K562 (cell line): Measurements from ENCODE around the gene LRP3. TPM values are rescaled to one million over a fixed set of nuclear protein-coding genes. Genes with fewer than 3 reads are reported as not detected.

Experiments
- ATAC-seq: fragments of 200-7000 bp; cut with Tn5 transposase; 3 replicates; pipeline ENCODE4 v1.9.1; 2020; ENCODE audit warnings: moderate library complexity
- BruUV-seq: library from RNA; stranded (reverse); fragments of 400-500 nt; replicated peaks from 2 replicates; lab custom pipeline; 2021; lab: Mats Ljungman, UMichigan
- CTCF ChIA-PET: fragments of 300-600 bp; formaldehyde crosslinking; extraction: SDS; loops from one replicate; lab custom pipeline; 2021; ENCODE audit warnings: low intra/inter-chr PET ratio; lab: Yijun Ruan, JAX
- POLR2A ChIA-PET: fragments of 300-600, 350-650 bp; sonication (Branson Sonifier 250); formaldehyde crosslinking; extraction: SDS; loops from one replicate; lab custom pipeline; 2021; ENCODE audit warnings: antibody characterized with exemption, inconsistent platforms; lab: Yijun Ruan, JAX
- DNase-seq, 4 experiments: peaks; one replicate each; pipeline versions ENCODE4 v3.0.0 to v3.0.0-alpha.2; 2011 to 2018; ENCODE audit warnings: low spot score in 3 of 4, mixed read lengths in 3 of 4; ENCODE audit errors: extremely low read depth in 1 of 4
- FAIRE-seq: peaks from 2 replicates; lab custom pipeline; 2011; peaks lifted over from hg19 to GRCh38; lab: Jason Lieb, UNC
- H2AFZ ChIP-seq: 2 replicates; pipeline ENCODE4 v1.6.0; 2011; ENCODE audit warnings: low read depth, low read length, control low read depth, inconsistent platforms
- H3K27ac ChIP-seq: fragments of 200-600 bp; 3 replicates; pipeline ENCODE4 v1.8.0; 2011; ENCODE audit warnings: low read depth, mild to moderate bottlenecking, control low read depth, inconsistent platforms, low read length, moderate library complexity, mixed read lengths; ENCODE audit errors: extremely low read depth
- H3K27me3 ChIP-seq, 2 experiments: fragments of 300-600 bp in 1 of 2; 2 replicates in 1 of 2; 3 replicates in 1 of 2; pipeline versions ENCODE4 v1.6.0 to v1.8.0; 2011; ENCODE audit warnings: inconsistent platforms in 2 of 2, low read length in 2 of 2, mild to moderate bottlenecking in 1 of 2, mixed read lengths in 1 of 2, moderate library complexity in 1 of 2; ENCODE audit not compliant: control insufficient read depth in 2 of 2, insufficient read depth in 2 of 2
- H3K36me3 ChIP-seq: fragments of 300-600 bp; 3 replicates; pipeline ENCODE4 v1.8.0; 2011; ENCODE audit warnings: mild to moderate bottlenecking, low read length, inconsistent platforms; ENCODE audit not compliant: control insufficient read depth, insufficient read depth
- H3K4me1 ChIP-seq, 2 experiments: fragments of 200-600 bp in 1 of 2; replicated peaks in 1 of 2; 2 replicates in 1 of 2; 3 replicates in 1 of 2; pipeline versions ENCODE4 v1.5.1 to v1.8.0; 2011; ENCODE audit warnings: inconsistent platforms in 2 of 2, low read length in 2 of 2, mild to moderate bottlenecking in 1 of 2, mixed read lengths in 1 of 2, moderate library complexity in 1 of 2; ENCODE audit not compliant: control insufficient read depth in 2 of 2, insufficient read depth in 2 of 2
- H3K4me2 ChIP-seq: 2 replicates; pipeline ENCODE4 v1.6.1; 2011; ENCODE audit warnings: low read length, control low read depth, inconsistent platforms, mixed read lengths; ENCODE audit not compliant: insufficient read depth
- H3K4me3 ChIP-seq: fragments of 200-600 bp; sonication (generic), shearing (Covaris generic); 2 replicates; pipeline ENCODE4 v1.5.1; 2016; ENCODE audit warnings: control low read depth, inconsistent platforms
- H3K79me2 ChIP-seq: fragments of 200-600 bp; 3 replicates; pipeline ENCODE4 v1.8.0; 2011; ENCODE audit warnings: low read length, inconsistent platforms; ENCODE audit not compliant: control insufficient read depth, insufficient read depth
- H3K9ac ChIP-seq, 2 experiments: 2 replicates each; pipeline versions ENCODE4 v1.6.0 to v1.6.1; 2011; ENCODE audit warnings: low read depth in 2 of 2, low read length in 2 of 2, control low read depth in 1 of 2, inconsistent platforms in 1 of 2, mild to moderate bottlenecking in 1 of 2, mixed read lengths in 1 of 2; ENCODE audit not compliant: insufficient read depth in 1 of 2
- H3K9me1 ChIP-seq: one replicate; pipeline ENCODE4 v1.6.0; 2011; ENCODE audit warnings: inconsistent platforms, mild to moderate bottlenecking, low read length, moderate library complexity; ENCODE audit not compliant: control insufficient read depth, insufficient read depth
- H3K9me3 ChIP-seq: replicated peaks from 2 replicates; pipeline ENCODE4 v1.5.1; 2011; ENCODE audit warnings: low read depth, low read length, inconsistent platforms; ENCODE audit not compliant: control insufficient read depth, insufficient read depth
- H4K20me1 ChIP-seq: replicated peaks from 2 replicates; pipeline ENCODE4 v1.6.1; 2011; ENCODE audit warnings: low read length, inconsistent platforms, mixed read lengths; ENCODE audit not compliant: control insufficient read depth, insufficient read depth
- E2F4 ChIP-seq: sonication (generic); formaldehyde crosslinking; IDR thresholded peaks from 2 replicates; pipeline ENCODE4 v1.8.0; 2022; ENCODE audit warnings: mild to moderate bottlenecking, low read depth, missing genetic modification reagents
- HOMEZ ChIP-seq: fragments of 250-450 bp; sonication (Bioruptor Pico); IDR thresholded peaks from 2 replicates; pipeline ENCODE4 v1.4.0; 2020; ENCODE audit warnings: mild to moderate bottlenecking, moderate library complexity
- IRF2 ChIP-seq: sonication (generic); formaldehyde crosslinking; IDR thresholded peaks from 2 replicates; pipeline ENCODE4 v1.8.1; 2022; ENCODE audit warnings: mild to moderate bottlenecking, missing genetic modification reagents
- MAFG ChIP-seq: fragments of 450-650 bp; conservative IDR thresholded peaks from 2 replicates; pipeline ENCODE4 v1.6.1; 2016; ENCODE audit warnings: missing genetic modification characterization, missing compliant biosample characterization
- ZNF12 ChIP-seq: sonication (generic); formaldehyde crosslinking; IDR thresholded peaks from 2 replicates; pipeline ENCODE4 v1.4.0; 2020; ENCODE audit warnings: mild to moderate bottlenecking, missing genetic modification reagents
- WGBS: fragments of 100-300 bp; shearing (Covaris generic); methylation state at CpG from one replicate; pipeline ENCODE4 v1.1.6; 2016; ENCODE audit warnings: low coverage, mixed read lengths; ENCODE audit not compliant: insufficient coverage; ENCODE audit errors: missing lambda C conversion rate; 5-methylcytosine and 5-hydroxymethylcytosine counted together
- in situ Hi-C: fragments of 300-500 bp; cut with MboI; formaldehyde crosslinking; loops from 4 replicates; pipeline ENCODE4 v1.15.0; 2018; ENCODE audit warnings: inconsistent platforms, mixed read lengths
- intact Hi-C: fragments of 100-400 bp; cut with micrococcal nuclease; formaldehyde crosslinking; loops from 2 replicates; pipeline ENCODE4 v1.14.2; 2022
- polyA plus RNA-seq, 8 experiments: library from polyadenylated mRNA; depleted of rRNA in 4 of 8; stranded (reverse) in 5 of 8; unstranded in 3 of 8; fragments of >200 nt; fragmentation: Nextera tagmentation in 2 of 8; fragmentation: Illumina TruSeq in 1 of 8; extraction: Ambion mirVana in 2 of 8; extraction: Trizol in 1 of 8; gene quantifications; 2 replicates each; pipeline versions ENCODE4 v1.2.1 to v1.2.3, GENCODE V29; 2011 to 2014; ENCODE audit warnings: inconsistent platforms in 1 of 8, missing spikeins in 1 of 8
- total RNA-seq, 7 experiments: library from RNA; depleted of rRNA in 6 of 7; stranded (reverse); fragments of >200 nt in 6 of 7; fragmentation: Illumina TruSeq in 2 of 7; extraction: Trizol in 2 of 7; gene quantifications; 2 replicates each; pipeline versions ENCODE4 v1.2.1 to v1.2.3, GENCODE V29; 2011 to 2021; ENCODE audit warnings: low replicate concordance in 1 of 7

Gene LRP3
- total and polyA plus RNA-seq, 9 of the 15 experiments (the other 6 are each of a cell fraction or from before 2014, with no cell fraction given): 0.29 TPM; not detected in 8

- TF ChIP-seq E2F4 (no peak), MAFG (tag) (no peak), IRF2 (CRISPR knock-in tag) (no peak)
Observed at GRCh38 chr19:33235269-33235995, 41.3 kb downstream of the LRP3 start (continued).

GRCh38 chr19:33235996-33236350 is 41.8 kb downstream of the LRP3 start:
- Histone ChIP-seq H3K79me2 (no peaks in the 10 kb centered on the region), H3K4me3 (no peak overlapping the region), H3K4me2 (no peak overlapping the region), H3K9me1 (no peaks in the 10 kb centered on the region), H4K20me1 (peaks cover 15% of the 10 kb centered on the region), H3K27me3 (peaks cover 2 to 39% of the 10 kb centered on the region in 2 experiments; a peak in 3 of 5 replicates), H3K27ac (no peak overlapping the region), H3K36me3 (no peaks in the 10 kb centered on the region), H3K9me3 (no peaks in the 10 kb centered on the region; the same call in 1 of the 2 replicates), H3K9ac (no peak overlapping the region), H2AFZ (no peak overlapping the region), H3K4me1 (peaks cover 0 to 15% of the 10 kb centered on the region in 2 experiments; a peak in 2 of 5 replicates)
- ChIA-PET POLR2A (interaction anchor here (0.7 to 1.3 kb wide), 3 partner anchors 12 to 138 kb away, joined by 3 read pairs; partner anchors contain the start of gene CEBPG), CTCF (interaction anchor here (1.5 to 1.8 kb wide), 2 partner anchors 170 to 171 kb away, joined by 5 to 6 read pairs; no protein-coding TSS in a partner anchor)
- BruUV-seq: no TSS peak
- 35% methylated on average over 14 of the region's 20 CpGs for WGBS
- in situ Hi-C loops (loop anchor here (5.0 kb wide), 2 partner anchors 171 to 536 kb away; no protein-coding TSS in a partner anchor), intact Hi-C loops (loop anchor here (1.0 to 5.0 kb wide), 2 partner anchors 170 to 536 kb away; no protein-coding TSS in a partner anchor)
- no peak for FAIRE-seq
- ATAC-seq: no peak
- no peak for DNase-seq
- TF ChIP-seq ZNF12 (CRISPR knock-in tag) (no peak), HOMEZ (CRISPR knock-in tag) (no peak)
